GM12873 (cell line): ENCODE results near the gene STX4.
A peak's percentile ranks its signal among the peaks of the same experiment; 100 is the strongest.

Source experiments
- CTCF ChIP-seq: IDR thresholded peaks from 2 replicates; pipeline ENCODE4 v1.5.1; 2012; ENCODE audit warnings: low read depth, mild to moderate bottlenecking, moderate library complexity, low read length, control low read depth; ENCODE audit not compliant: insufficient read depth; ENCODE audit errors: missing control alignments

STX4 gene

GRCh38 chr16:31008149-31008548 lies 25.2 kb upstream of the STX4 start:
- no peak for TF ChIP-seq CTCF

- TF ChIP-seq CTCF = no peak
Observed at GRCh38 chr16:31008551-31008950, 24.8 kb upstream of the STX4 start.

- no peak for TF ChIP-seq CTCF
Observed at GRCh38 chr16:31009120-31009519, 24.2 kb upstream of the STX4 start.

- TF ChIP-seq CTCF = no peak
Observed at GRCh38 chr16:31009894-31010584, 23.3 kb upstream of the STX4 start.

- no peak for TF ChIP-seq CTCF
Observed at GRCh38 chr16:31010585-31011325, 22.6 kb upstream of the STX4 start, which contains the start of gene STX1B. Gene STX1B, minus strand, starts transcription at chr16:31010638. Its CDS starts 242 bp downstream, at chr16:31010396.

- peak; percentile 9 for TF ChIP-seq CTCF
Observed at GRCh38 chr16:31016018-31016417, 17.3 kb upstream of the STX4 start.

- no peak for TF ChIP-seq CTCF
Observed at GRCh38 chr16:31020536-31020935, 12.8 kb upstream of the STX4 start.
